ENCODE measurements around the gene SRPK2.
"Not testable (repeated sequence)": the region's sequence is repeated elsewhere in the genome, so short reads cannot be mapped to it uniquely, and the experiment has no call there.

Gene SRPK2

DNA sequence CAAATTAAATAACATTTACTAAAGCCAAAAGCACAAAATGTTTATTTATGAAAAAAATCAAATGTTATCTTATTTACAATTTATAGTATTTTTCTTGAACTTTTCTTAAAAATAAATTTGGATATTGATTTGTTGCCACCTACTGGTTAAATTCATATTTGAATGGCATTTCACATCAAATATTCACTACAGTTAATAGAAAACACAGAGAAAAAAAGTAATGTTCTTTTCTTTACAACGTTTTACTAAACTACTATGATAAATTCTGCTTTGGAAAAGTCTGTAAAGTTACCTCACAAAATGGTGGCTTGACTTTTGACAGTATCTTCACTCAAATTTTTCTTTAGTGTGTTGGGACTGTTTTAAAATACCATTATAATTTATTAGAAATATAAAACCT is 52.7 kb downstream of the SRPK2 start:
- peaks cover 22% of the 10 kb centered on the region for H4K20me1 ChIP-seq (ENCODE audit: insufficient read depth, low read length, poor library complexity, severe bottlenecking)
- no peak overlapping the region for H3K4me3 ChIP-seq (ENCODE audit: low read length, poor library complexity, severe bottlenecking)
- no peak overlapping the region for H3K4me2 ChIP-seq (ENCODE audit: low read depth, low read length, poor library complexity, severe bottlenecking)
- no peak overlapping the region for H3K9ac ChIP-seq (ENCODE audit: low read depth, low read length, poor library complexity, severe bottlenecking)
- no peaks in the 10 kb centered on the region for H3K9me3 ChIP-seq (ENCODE audit: insufficient read depth, low read depth, low read length)
- H3K9me2 ChIP-seq (replicated peaks; ENCODE audit: low read depth, low read length), result no peaks in the 10 kb centered on the region
- H3K27me3 ChIP-seq (ENCODE audit: insufficient read depth, low read length, poor library complexity, severe bottlenecking), result no peaks in the 10 kb centered on the region
- H3K4me1 ChIP-seq (ENCODE audit: insufficient read depth, low read length, poor library complexity, severe bottlenecking), result no peaks in the 10 kb centered on the region
- no peak overlapping the region for H2AFZ ChIP-seq (ENCODE audit: low read length)
- peaks cover 76% of the 10 kb centered on the region for H3K79me2 ChIP-seq (ENCODE audit: insufficient read depth, low read length)
- TF ChIP-seq EZH2phosphoT487 (IDR thresholded peaks at IDR 0.05; ENCODE audit: borderline replicate concordance), result no peak
- TF ChIP-seq, protein P1, sequence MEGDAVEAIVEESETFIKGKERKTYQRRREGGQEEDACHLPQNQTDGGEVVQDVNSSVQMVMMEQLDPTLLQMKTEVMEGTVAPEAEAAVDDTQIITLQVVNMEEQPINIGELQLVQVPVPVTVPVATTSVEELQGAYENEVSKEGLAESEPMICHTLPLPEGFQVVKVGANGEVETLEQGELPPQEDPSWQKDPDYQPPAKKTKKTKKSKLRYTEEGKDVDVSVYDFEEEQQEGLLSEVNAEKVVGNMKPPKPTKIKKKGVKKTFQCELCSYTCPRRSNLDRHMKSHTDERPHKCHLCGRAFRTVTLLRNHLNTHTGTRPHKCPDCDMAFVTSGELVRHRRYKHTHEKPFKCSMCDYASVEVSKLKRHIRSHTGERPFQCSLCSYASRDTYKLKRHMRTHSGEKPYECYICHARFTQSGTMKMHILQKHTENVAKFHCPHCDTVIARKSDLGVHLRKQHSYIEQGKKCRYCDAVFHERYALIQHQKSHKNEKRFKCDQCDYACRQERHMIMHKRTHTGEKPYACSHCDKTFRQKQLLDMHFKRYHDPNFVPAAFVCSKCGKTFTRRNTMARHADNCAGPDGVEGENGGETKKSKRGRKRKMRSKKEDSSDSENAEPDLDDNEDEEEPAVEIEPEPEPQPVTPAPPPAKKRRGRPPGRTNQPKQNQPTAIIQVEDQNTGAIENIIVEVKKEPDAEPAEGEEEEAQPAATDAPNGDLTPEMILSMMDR (conservative IDR thresholded peaks at IDR 0.05; ENCODE audit: low read length), result peak; percentile 63
- peaks cover 3% of the 10 kb centered on the region; the same call in 1 of the 2 replicates for H3F3A ChIP-seq (ENCODE audit: low read depth)
- no peaks in the 10 kb centered on the region for H3K36me3 ChIP-seq (ENCODE audit: insufficient read depth, low read length)

DNA sequence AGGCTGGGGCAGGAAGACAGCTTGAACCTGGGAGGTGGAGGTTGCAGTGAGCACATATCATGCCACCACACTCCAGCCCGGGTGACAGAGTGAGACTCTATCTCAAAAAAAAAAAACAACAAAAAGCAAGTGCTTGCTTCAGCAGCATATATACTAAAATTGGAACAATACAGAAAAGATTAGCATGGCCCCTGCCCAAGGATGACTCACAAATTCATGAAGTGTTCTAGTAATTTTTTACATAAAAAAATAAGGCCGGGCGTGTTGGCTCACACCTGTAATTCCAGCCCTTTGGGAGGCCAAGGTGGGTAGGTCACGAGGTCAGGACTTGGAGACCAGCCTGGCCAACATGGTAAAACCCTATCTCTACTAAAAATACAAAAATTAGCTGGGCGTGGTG is 56.1 kb downstream of the SRPK2 start:
- not testable (repeated sequence) for H3K9me2 ChIP-seq (replicated peaks; ENCODE audit: low read depth, low read length); H3K36me3 ChIP-seq (ENCODE audit: insufficient read depth, low read length); H2AFZ ChIP-seq (ENCODE audit: low read length); H3K4me1 ChIP-seq (ENCODE audit: insufficient read depth, low read length, poor library complexity, severe bottlenecking); H3K9ac ChIP-seq (ENCODE audit: low read depth, low read length, poor library complexity, severe bottlenecking); H3K4me3 ChIP-seq (ENCODE audit: low read length, poor library complexity, severe bottlenecking); H3K27me3 ChIP-seq (ENCODE audit: insufficient read depth, low read length, poor library complexity, severe bottlenecking); H3K9me3 ChIP-seq (ENCODE audit: insufficient read depth, low read depth, low read length); H3K4me2 ChIP-seq (ENCODE audit: low read depth, low read length, poor library complexity, severe bottlenecking); H3F3A ChIP-seq (ENCODE audit: low read depth)
- peaks cover 71% of the 10 kb centered on the region for H3K79me2 ChIP-seq (ENCODE audit: insufficient read depth, low read length)
- H4K20me1 ChIP-seq (ENCODE audit: insufficient read depth, low read length, poor library complexity, severe bottlenecking), result peaks cover 13% of the 10 kb centered on the region

DNA sequence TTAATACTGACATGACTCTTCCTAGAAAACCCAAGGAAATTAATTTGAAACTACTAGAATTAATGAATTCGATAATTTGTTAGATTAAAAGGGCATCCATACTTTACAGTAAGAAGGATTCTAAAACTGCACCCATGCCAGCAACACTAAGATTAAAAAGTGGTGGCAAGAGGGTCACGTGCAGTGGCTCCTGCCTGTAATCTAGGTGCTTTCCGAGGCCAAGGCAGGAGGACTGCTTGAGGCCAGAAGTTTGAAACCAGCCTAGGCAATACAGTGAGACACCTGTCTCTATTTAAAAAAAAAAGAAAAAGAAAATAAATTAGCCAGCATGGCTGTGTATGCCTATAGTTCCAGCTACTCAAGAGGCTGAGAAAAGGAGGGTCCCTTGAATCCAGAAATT is 58.2 kb downstream of the SRPK2 start:
- no peak overlapping the region for H3K4me3 ChIP-seq (ENCODE audit: low read length, poor library complexity, severe bottlenecking)
- H3F3A ChIP-seq (ENCODE audit: low read depth), result no peaks in the 10 kb centered on the region
- H3K9me3 ChIP-seq (ENCODE audit: insufficient read depth, low read depth, low read length), result no peaks in the 10 kb centered on the region
- no peaks in the 10 kb centered on the region for H3K27me3 ChIP-seq (ENCODE audit: insufficient read depth, low read length, poor library complexity, severe bottlenecking)
- peaks cover 16% of the 10 kb centered on the region for H3K4me1 ChIP-seq (ENCODE audit: insufficient read depth, low read length, poor library complexity, severe bottlenecking)
- H4K20me1 ChIP-seq (ENCODE audit: insufficient read depth, low read length, poor library complexity, severe bottlenecking), result peaks cover 22% of the 10 kb centered on the region
- TF ChIP-seq, protein P1 (conservative IDR thresholded peaks at IDR 0.05; ENCODE audit: low read length), result no peak
- no peak for TF ChIP-seq EZH2phosphoT487 (IDR thresholded peaks at IDR 0.05; ENCODE audit: borderline replicate concordance)
- H3K4me2 ChIP-seq (ENCODE audit: low read depth, low read length, poor library complexity, severe bottlenecking), result no peak overlapping the region
- no peak overlapping the region for H3K9ac ChIP-seq (ENCODE audit: low read depth, low read length, poor library complexity, severe bottlenecking)
- no peaks in the 10 kb centered on the region for H3K36me3 ChIP-seq (ENCODE audit: insufficient read depth, low read length)
- no peak overlapping the region for H2AFZ ChIP-seq (ENCODE audit: low read length)
- H3K9me2 ChIP-seq (replicated peaks; ENCODE audit: low read depth, low read length), result no peaks in the 10 kb centered on the region
- peaks cover 79% of the 10 kb centered on the region for H3K79me2 ChIP-seq (ENCODE audit: insufficient read depth, low read length)

DNA sequence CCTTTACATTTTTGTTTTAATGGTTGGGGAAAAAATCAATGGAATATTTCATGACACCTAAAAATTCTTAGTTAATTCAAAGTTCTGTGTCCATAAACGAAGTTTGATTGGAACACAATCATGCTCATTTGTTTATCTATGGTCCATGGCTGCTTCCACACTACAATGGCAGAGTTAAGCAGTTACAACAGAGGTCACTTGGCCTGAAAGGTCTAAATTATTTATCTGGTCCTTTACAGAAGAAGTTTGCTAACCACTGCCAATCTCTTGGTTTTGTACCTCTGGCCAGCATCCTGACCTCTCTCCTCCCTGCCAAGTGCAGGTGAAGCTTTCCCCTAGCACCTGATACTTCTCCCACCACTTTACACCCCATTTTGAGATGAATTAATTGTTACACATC is 61.5 kb downstream of the SRPK2 start:
- no peak for TF ChIP-seq EZH2phosphoT487 (IDR thresholded peaks at IDR 0.05; ENCODE audit: borderline replicate concordance)
- TF ChIP-seq, protein P1 (conservative IDR thresholded peaks at IDR 0.05; ENCODE audit: low read length), result no peak
- Histone ChIP-seq H3K9ac (ENCODE audit: low read depth, low read length, poor library complexity, severe bottlenecking) (no peak overlapping the region), H2AFZ (ENCODE audit: low read length) (no peak overlapping the region), H3K9me2 (replicated peaks; ENCODE audit: low read depth, low read length) (no peaks in the 10 kb centered on the region), H3K4me2 (ENCODE audit: low read depth, low read length, poor library complexity, severe bottlenecking) (no peak overlapping the region), H3F3A (ENCODE audit: low read depth) (no peaks in the 10 kb centered on the region), H4K20me1 (ENCODE audit: insufficient read depth, low read length, poor library complexity, severe bottlenecking) (peaks cover 21% of the 10 kb centered on the region), H3K36me3 (ENCODE audit: insufficient read depth, low read length) (peaks cover 2% of the 10 kb centered on the region; the same call in 1 of the 2 replicates), H3K79me2 (ENCODE audit: insufficient read depth, low read length) (peaks cover 87% of the 10 kb centered on the region), H3K9me3 (ENCODE audit: insufficient read depth, low read depth, low read length) (no peaks in the 10 kb centered on the region), H3K4me1 (ENCODE audit: insufficient read depth, low read length, poor library complexity, severe bottlenecking) (peaks cover 16% of the 10 kb centered on the region), H3K27me3 (ENCODE audit: insufficient read depth, low read length, poor library complexity, severe bottlenecking) (no peaks in the 10 kb centered on the region), H3K4me3 (ENCODE audit: low read length, poor library complexity, severe bottlenecking) (no peak overlapping the region)

Measured in Loucy (cell line).